Measurements from ENCODE around the gene ACKR3. TPM values are rescaled to one million over a fixed set of nuclear protein-coding genes. Genes with fewer than 3 reads are reported as not detected.

The ACKR3 gene
- total and polyA plus RNA-seq, 2 experiments from 2014 or later: 1.0 to 3.0 TPM

GRCh38 chr2:236588932-236589592, 19.4 kb downstream of the ACKR3 start:
- Histone ChIP-seq H3K79me2 (replicated peaks; ENCODE audit: insufficient read depth) (no peaks in the 10 kb centered on the region), H3K4me1 (ENCODE audit: insufficient read depth) (no peaks in the 10 kb centered on the region), H3K4me3 (no peak overlapping the region), H3K27me3 (ENCODE audit: insufficient read depth) (no peaks in the 10 kb centered on the region), H3K4me2 (no peak overlapping the region), H2AFZ (no peak overlapping the region), H3K27ac (ENCODE audit: low read depth) (no peak overlapping the region), H4K20me1 (replicated peaks; ENCODE audit: insufficient read depth) (no peaks in the 10 kb centered on the region), H3K36me3 (ENCODE audit: insufficient read depth) (no peaks in the 10 kb centered on the region), H3F3A (replicated peaks; ENCODE audit: low read depth) (peaks cover 4% of the 10 kb centered on the region; the same call in 1 of the 2 replicates), H3K9me2 (ENCODE audit: insufficient read depth) (no peaks in the 10 kb centered on the region)
- H3K27ac Mint-ChIP-seq: no peak overlapping the region
- H3K9me3 Mint-ChIP-seq: peaks cover 3% of the 10 kb centered on the region; the same call in 1 of the 3 replicates
- H3K4me3 Mint-ChIP-seq: no peak overlapping the region
- ATAC-seq: no peak
- H3K4me1 Mint-ChIP-seq: no peaks in the 10 kb centered on the region
- DNase-seq (ENCODE audit: low spot score): no peak
- H3K36me3 Mint-ChIP-seq (ENCODE audit: low read depth): no peaks in the 10 kb centered on the region
- TF ChIP-seq ZNF114 (CRISPR knock-in tag; IDR thresholded peaks at IDR 0.05) (no peak), STAT1 (IDR thresholded peaks at IDR 0.05; ENCODE audit: unreplicated experiment) (no peak), REST (IDR thresholded peaks at IDR 0.05; ENCODE audit: unreplicated experiment) (no peak), NANOG (IDR thresholded peaks at IDR 0.05; ENCODE audit: borderline replicate concordance) (no peak), ETS1 (IDR thresholded peaks at IDR 0.05) (no peak), CTCF (conservative IDR thresholded peaks at IDR 0.05; ENCODE audit: low read depth in 2 of 2) (no peak), EZH2 (IDR thresholded peaks at IDR 0.05; ENCODE audit: low read depth, unreplicated experiment) (no peak), CREB1 (CRISPR knock-in tag; IDR thresholded peaks at IDR 0.05; ENCODE audit: low read depth) (no peak), EZH2phosphoT487 (IDR thresholded peaks at IDR 0.05; ENCODE audit: unreplicated experiment) (no peak), ZNF331 (CRISPR knock-in tag; IDR thresholded peaks at IDR 0.05; ENCODE audit: low read depth) (no peak), POLR2AphosphoS5 (IDR thresholded peaks at IDR 0.05; ENCODE audit: low read depth) (no peak), JUNB (IDR thresholded peaks at IDR 0.05; ENCODE audit: unreplicated experiment) (no peak), ZNF462 (CRISPR knock-in tag; IDR thresholded peaks at IDR 0.05) (no peak)
- H3K27me3 Mint-ChIP-seq (ENCODE audit: insufficient read depth, low read depth, poor library complexity): no peaks in the 10 kb centered on the region

Data from GM23338 (cell line).